ENCODE results near the gene VTI1A.

- no peak for TF ChIP-seq CTCF (IDR thresholded peaks at IDR 0.05)
- no peak for TF ChIP-seq POLR2A (IDR thresholded peaks at IDR 0.05)
Measured at GRCh38 chr10:112614072-112614471, 167.1 kb downstream of the VTI1A start.
